Stimulated activated CD8-positive, alpha-beta memory T cell treated with anti-CD3 and anti-CD28 coated beads, Interleukin-2, amount 100 ng/mL, for 48 hours (primary cell): ENCODE results near the gene SPTBN1.
"Not testable (repeated sequence)": the region's sequence is repeated elsewhere in the genome, so short reads cannot be mapped to it uniquely, and the experiment has no call there.

Experiments
- DNase-seq, 2 donors: peaks; one replicate each; pipeline ENCODE4 v3.0.0-alpha.2; 2020; ENCODE audit warnings: low read depth in 2 of 2

SPTBN1 gene

GRCh38 chr2:54502731-54503130 lies 46.6 kb downstream of the SPTBN1 start:
- no peak for DNase-seq

- DNase-seq: peak; percentile 19 to 27
These were observed 47.1 kb downstream of the SPTBN1 start for GRCh38 chr2:54503192-54503591.

DNA sequence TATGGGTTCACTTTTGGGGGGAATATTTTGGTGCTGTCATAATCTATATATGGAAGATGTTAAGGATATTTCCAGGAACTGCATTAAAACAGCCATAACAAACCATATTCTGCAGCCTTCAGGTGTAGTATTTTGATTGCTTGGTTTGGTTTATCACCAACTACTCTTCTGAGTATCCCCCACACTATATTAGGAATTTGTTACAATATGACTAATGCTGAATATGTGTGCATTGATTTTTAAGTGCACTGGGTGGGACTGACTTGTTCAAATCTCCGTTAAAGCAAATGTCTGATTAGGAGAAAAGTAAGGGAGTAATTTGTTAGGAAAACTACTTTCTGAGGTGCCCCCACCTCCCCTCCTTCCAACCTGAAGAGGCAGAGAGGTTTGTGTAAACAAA lies 47.7 kb downstream of the SPTBN1 start:
- DNase-seq: no peak

GRCh38 chr2:54504866-54505265 lies 48.7 kb downstream of the SPTBN1 start:
- no peak for DNase-seq

GRCh38 chr2:54508541-54508940 lies 52.4 kb downstream of the SPTBN1 start:
- DNase-seq: no peak

DNA sequence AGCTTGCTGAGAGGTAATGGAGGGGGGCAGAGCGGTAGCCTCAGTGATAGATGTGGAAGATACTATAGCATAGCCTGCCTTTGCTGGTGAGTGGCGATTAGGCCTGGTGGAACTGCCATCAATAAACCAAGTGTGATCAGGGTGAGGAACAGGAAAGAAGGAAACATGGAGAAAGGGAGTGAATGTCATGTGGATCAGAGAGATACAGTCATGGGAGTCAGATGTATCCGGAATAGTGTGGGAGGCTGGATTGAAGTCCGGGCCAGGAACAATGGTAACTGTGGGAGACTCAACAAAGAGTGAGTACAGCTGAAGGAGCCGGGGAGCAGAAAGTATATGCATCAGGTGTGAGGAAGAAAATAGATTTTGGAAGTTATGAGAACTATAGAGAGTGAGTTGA lies 52.9 kb downstream of the SPTBN1 start:
- DNase-seq: not testable (repeated sequence)

GRCh38 chr2:54510916-54511315 lies 54.8 kb downstream of the SPTBN1 start:
- DNase-seq: no peak

DNA sequence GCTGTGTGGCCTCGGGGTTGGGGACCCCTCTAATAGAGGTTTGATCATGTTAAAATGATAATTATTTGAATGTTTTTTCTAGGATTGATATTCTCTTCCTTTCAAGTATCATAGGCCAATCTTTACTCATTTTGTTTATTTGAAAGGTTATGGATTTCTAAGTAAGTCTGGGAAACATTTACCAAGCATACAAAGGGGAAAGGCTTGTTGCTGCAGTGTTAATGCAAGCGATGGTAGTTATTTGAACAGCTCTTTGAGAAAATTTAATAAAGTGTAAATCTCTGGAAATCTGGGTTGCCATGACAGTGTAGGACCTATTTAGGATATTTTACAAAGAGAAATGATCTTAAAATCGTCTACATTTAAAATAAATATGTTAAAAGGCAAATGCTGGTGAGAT lies 56.1 kb downstream of the SPTBN1 start:
- no peak for DNase-seq

DNA sequence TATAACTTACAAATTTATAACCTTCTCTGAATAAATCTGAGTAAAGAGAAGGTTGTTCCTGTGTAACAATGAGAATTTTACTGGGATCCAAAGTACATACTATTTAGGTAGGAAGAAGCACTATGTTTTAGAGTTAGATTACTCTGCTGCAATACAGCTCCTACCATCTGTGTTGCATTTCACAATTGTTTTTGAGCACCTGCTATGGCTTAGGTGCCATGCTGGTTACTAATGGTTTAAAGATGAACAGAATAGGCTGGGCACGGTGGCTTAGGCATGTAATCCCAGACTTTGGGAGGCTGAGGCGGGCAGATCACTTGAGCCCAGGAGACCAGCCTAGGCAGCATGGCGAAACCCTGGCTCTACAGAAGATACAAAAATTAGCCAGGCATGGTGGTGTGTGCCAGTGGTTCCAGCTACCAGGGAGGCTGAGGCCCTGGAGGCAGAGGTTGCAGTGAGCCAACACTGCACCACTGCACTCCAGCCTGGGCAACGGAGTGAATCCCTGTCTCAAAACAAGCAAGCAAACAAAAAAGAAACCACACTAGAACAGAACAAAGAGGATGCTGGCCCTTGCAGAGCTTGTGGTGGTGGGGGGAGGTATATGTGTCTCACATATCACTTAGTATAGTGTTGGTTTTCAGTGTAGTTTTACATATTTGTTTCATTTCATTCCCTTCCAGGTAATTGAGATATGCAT lies 56.7 kb downstream of the SPTBN1 start:
- DNase-seq: no peak

GRCh38 chr2:54513363-54513715 lies 57.2 kb downstream of the SPTBN1 start:
- DNase-seq: no peak

GRCh38 chr2:54514822-54515569 lies 58.9 kb downstream of the SPTBN1 start:
- DNase-seq: no peak

- no peak for DNase-seq
These were observed 60.7 kb downstream of the SPTBN1 start for GRCh38 chr2:54516842-54517241.

- DNase-seq: not testable (repeated sequence)
These were observed 61.9 kb downstream of the SPTBN1 start for GRCh38 chr2:54518016-54518415.

DNA sequence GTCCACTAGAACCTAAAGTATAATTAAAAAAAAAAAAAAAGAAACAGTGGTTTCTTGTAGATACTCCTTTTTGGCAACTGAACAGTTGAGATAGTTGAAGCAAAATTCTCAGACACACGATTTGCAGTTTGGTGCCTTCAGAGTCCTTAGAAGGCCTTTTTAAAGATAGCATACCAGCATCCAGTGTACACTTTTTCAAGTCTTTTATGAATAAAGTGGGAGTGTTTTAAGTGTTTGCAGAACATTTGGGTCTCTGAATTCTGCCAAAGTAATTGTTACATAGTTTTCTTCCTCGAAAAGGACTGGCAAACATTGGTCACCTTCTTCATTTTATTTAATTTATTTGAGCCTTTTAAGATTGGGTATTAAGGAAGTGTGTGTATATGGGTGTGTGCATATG lies 62.3 kb downstream of the SPTBN1 start:
- DNase-seq: no peak

DNA sequence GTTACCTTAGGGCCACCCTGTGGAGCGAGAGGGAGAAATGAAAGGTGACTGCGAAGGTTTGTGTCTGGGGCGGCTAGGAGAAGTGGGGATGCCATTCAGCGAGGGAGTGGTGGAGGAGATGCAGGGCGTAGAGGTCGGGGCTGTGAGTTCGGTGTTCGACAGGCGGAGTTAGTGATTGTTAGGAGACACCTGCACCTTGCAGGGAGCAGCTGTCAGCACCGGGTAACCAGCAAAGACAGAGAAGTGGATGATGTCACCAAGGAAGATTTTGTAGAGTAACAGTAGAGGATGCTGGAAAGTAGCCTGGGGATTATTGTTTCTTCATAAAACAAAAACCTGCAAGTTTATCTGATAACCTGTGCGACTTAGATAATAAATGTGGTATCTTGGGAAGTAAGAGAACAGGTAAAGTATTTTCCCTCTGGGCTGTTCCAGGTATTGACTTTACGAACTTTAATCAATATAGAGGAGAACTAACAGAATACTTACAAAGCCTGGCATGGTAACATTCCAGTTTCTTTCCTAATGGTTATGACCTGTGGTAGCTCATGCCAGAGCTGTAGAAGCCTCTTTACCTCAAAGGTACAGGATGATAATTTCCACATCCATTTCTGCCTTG lies 63.8 kb downstream of the SPTBN1 start:
- no peak for DNase-seq

DNA sequence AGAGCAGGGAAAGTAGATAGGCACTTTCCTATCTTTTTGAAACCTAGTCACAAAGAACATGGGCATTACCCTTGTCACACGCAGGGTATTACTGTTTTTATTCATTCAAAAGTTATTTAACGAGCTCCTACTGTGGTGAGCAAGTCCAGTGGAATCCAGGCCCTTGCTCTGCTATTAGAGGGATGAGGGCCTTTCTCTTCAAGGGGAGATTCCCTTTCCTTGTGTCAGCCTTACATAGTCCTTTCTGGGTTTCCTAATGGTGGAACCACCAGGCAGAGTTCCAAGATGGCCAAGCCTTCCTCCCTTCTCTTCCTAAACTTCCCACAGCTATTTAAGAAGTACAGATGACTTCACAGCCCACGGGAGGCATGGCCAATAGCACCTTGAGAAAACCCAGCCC lies 64.6 kb downstream of the SPTBN1 start:
- DNase-seq: no peak

DNA sequence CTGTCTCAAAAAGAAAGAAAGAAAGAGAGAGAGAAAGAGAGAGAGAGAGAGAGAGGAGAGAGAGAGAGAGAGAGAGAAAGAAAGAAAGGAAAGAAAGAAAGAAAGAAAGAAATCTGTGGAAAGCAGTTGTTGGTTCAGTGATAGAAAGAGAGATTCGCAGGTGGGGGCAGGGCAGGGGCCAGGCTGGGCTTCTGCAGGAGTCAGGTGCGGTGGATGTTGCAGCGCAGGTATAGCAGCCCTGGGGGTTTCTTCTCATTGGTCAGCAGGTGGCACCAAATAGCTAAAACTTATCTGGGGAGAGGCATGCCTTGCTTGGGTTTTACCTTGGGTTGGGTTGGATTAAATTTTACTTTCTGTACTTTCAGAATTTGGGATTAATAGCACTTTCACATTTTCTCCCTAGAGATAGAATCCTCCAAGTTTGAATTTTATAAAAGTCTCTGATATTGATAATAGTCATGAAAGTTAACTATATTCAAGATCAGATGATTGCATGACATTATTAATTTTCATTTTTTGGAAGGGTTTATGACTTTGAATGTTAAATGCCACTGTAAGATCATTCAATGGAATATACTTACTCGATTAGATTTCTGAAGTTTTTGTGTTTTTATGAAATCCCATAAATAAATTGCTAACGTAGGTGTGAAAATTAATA lies 66.6 kb downstream of the SPTBN1 start:
- DNase-seq: peak; percentile 23 to 29

GRCh38 chr2:54523324-54523959 lies 67.3 kb downstream of the SPTBN1 start:
- no peak for DNase-seq

- no peak for DNase-seq
These were observed 68.3 kb downstream of the SPTBN1 start for GRCh38 chr2:54524226-54524991.

DNA sequence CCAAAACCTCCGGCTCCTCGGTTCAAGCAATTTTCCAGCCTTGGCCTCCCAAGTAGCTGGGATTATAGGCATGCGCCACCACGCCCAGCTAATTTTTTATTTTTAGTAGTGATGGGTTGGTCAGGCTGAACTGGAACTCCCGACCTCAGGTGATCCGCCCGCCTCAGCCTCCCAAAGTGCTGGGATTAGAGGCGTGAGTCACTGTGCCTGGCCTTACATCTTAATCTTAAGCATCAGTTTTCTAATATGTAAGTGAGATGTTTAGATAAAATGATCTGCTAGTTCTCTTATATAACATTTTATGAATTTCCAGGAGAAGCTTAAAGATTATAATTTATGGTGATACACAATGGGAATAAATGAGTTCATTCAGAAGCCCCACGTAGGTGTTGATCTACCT lies 69.2 kb downstream of the SPTBN1 start:
- DNase-seq: no peak

DNA sequence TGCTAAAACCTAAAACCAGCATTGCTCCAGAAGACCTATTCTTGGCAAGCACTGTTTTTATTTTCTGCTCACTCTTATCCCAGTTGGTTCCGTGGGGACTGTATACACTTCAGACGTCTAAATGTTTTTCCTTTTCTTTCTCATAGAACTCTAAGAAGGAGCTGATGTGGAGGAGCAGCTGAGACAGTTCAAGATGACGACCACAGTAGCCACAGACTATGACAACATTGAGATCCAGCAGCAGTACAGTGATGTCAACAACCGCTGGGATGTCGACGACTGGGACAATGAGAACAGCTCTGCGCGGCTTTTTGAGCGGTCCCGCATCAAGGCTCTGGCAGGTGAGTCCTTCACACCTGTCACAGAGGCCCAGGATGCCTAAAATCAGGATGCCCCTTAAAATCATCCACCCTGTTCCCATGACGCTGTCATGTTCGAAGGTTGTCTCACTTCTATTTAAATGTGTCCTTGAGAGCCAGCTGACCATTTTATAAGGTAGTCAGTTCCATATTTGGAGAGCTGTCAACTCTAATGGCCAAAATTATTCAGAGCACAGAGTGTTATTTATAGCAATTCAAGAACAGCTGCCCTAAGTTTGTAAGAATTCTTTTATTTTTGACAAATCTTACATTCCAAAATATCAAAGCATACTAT lies 70.2 kb downstream of the SPTBN1 start:
- DNase-seq: no peak
